Coronary artery (tissue), 2 donors: ENCODE data around the gene GTF2IRD1.

ENCODE experiments used
- DNase-seq: peaks from one replicate; pipeline ENCODE4 v3.0.0-alpha.2; 2017; ENCODE audit warnings: low spot score
- H3K27ac ChIP-seq, 2 donors: fragments of 200-600 bp; sonication (generic); one replicate each; pipeline ENCODE4 v1.5.1; 2016 to 2019
- H3K4me3 ChIP-seq: fragments of 200-600 bp; sonication (generic); 2 replicates; pipeline ENCODE4 v1.5.1; 2016; ENCODE audit warnings: mild to moderate bottlenecking, moderate library complexity
- TF ChIP-seq, protein P1 (sequence below): fragments of 200-600 bp; sonication (generic); IDR thresholded peaks from one replicate; pipeline ENCODE4 v1.5.1; 2019; ENCODE audit warnings: antibody characterized with exemption

Gene GTF2IRD1

DNA sequence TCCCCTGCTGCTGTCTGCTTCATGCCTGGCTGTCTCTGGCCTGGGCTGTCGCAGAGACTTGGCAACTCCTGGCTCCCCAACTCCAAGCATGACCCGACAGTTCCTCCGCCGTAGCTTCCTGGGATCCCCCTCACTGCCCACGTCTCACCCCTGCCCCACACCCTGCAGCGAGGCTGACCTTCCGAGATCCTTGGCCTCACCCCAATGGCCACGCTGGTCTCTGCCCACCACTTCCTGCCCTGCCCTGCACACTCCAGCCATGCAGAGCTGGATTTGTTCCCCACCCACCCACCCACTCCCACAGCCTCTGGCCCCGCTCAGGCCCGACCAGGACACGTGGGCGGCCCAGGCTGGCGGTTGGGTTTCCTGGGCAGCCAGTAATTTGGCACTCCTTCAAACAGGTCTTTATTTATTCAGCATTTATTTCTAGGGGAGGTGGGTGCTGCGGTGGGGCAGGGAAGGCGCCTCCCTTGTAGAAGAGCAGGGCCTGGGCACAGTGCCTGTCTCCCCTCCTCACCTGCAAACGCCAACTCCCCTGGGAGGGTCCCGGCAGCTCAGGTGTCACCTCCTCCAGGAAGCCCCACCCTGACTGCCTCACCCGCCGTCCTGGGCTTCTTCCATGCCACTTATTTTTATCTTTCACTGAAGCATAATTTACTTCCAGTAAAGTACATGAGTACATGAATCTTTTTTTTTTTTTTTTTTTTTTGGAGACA lies 25.5 kb downstream of the GTF2IRD1 start:
- TF ChIP-seq, protein P1, sequence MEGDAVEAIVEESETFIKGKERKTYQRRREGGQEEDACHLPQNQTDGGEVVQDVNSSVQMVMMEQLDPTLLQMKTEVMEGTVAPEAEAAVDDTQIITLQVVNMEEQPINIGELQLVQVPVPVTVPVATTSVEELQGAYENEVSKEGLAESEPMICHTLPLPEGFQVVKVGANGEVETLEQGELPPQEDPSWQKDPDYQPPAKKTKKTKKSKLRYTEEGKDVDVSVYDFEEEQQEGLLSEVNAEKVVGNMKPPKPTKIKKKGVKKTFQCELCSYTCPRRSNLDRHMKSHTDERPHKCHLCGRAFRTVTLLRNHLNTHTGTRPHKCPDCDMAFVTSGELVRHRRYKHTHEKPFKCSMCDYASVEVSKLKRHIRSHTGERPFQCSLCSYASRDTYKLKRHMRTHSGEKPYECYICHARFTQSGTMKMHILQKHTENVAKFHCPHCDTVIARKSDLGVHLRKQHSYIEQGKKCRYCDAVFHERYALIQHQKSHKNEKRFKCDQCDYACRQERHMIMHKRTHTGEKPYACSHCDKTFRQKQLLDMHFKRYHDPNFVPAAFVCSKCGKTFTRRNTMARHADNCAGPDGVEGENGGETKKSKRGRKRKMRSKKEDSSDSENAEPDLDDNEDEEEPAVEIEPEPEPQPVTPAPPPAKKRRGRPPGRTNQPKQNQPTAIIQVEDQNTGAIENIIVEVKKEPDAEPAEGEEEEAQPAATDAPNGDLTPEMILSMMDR, result no peak
- Histone ChIP-seq H3K27ac (peak overlapping the region; percentile 94 to 96), H3K4me3 (peak overlapping the region; percentile 14)
- no peak for DNase-seq

DNA sequence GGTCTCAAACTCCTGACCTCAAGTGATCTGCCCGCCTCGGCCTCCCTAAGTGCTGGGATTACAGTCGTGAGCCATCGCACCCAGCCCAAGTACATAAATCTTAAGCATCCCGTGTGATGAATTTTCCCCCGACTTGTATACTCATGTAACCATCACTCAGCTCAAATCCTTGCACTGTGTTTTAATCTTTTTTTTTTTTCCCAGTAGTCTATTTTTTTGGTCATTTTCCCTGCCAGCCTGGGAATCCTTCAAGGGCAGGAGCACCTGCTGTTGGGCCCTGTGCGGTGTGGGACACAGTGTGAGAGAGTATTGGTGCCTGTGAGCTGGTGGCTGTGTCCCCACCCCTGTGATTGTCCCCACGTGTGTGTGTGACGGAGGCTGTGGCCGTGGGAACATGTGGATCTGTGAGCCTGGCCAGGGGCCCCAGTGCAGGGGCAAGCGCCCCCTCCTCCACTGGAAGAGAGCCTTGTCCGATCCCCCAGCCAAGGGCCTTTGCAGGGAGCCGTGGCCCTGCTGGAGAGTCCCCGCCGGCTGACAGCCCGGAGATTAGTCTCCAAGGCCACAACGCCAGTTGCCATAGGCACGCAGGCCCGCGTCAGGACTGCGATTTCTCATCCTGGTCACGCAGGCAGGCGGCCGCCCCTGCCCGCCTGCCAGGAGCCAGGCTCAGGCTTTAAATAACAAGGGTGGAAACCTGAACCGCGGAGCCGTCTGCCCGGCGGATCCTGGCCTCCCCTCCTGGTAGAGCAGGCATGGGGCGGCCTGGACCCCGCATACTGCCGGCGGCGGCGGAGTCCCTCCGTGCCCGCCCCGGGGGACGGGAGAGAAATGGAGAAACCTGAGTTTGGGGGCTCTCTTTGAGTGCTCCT lies 26.5 kb downstream of the GTF2IRD1 start:
- DNase-seq, result peak; percentile 96
- Histone ChIP-seq H3K4me3 (peak overlapping the region; percentile 67), H3K27ac (peak overlapping the region; percentile 94 to 96)
- TF ChIP-seq, protein P1, result no peak

DNA sequence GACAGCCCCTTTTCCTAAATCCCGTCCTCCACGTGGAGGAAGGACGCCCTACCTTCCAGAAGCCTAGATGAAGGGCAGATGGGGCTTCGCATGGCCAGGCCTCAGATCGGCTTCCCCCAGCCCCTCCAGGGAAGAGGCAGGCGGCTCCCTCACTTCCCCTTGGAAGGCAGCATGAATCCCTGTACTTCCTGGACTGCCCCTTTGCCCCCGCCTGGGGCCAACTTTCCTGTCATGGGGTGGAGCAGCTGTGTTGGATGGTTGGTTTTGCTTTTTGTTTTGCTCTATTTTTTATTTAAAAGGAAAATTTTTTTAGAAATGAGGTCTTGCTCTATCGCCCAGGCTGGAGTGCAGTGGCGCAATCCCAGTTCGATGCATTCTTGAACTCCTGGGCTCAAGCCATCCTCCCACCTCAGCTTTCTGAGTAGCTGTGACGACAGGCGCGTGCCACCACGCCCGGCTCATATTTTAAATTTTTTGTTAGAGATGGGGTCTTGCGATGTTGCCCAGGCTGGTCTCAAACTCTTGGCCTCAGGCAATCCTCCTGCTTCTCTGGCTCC lies 27.2 kb downstream of the GTF2IRD1 start:
- H3K4me3 ChIP-seq, result peak overlapping the region; percentile 67
- H3K27ac ChIP-seq, result peak overlapping the region; percentile 94 to 96
- DNase-seq, result peak; percentile 86
- TF ChIP-seq, protein P1, result no peak

DNA sequence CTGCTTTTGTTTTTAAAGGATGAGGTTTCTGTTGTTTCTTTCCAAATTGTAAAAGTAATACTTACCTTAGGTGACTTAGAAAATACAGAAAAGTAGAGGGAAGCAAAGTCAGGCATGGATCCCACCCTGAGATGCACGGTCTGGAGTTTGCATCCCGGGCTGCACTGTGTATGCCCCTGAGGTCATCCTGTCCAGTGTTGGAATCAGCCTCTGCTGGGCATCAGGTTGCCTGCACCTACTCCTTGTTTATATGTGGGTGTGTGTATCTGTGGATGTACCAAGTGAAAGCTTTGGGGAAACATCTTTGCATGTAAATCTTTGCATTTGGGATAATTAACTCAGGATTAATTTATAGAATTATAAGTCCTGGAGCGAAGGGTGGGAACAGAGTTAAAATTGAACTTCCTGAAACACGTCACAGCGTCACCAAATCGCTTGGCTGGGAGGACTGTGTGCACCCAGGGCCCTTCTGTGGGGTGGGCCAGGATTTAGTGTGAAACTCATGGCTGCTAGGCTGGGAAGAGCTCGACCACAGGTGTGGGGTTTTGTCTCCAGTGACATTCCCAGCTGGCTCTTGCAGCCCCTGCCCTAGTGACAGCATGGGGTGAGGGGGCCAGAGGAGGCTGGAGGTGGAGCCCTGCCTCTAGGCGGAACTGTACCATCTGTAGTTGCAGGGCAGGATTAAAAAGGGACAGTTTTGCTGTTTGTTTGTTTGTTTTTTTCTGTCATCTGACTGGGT lies 27.9 kb downstream of the GTF2IRD1 start:
- peak overlapping the region; percentile 67 for H3K4me3 ChIP-seq
- peak overlapping the region; percentile 94 to 96 for H3K27ac ChIP-seq
- TF ChIP-seq, protein P1, result no peak
- DNase-seq, result no peak

DNA sequence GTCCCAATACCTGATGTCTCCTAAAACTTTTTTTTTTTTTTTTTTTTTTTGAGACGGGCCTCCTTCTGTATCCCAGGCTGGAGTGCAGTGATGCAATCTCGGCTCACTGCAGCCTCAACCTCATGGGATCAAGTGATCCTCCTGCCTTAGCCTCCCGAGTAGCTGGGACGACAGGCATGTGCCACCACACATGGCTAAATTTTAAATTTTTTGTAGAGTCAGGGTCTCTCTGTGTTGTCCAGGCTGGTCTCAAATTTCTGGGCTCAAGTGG lies 28.4 kb downstream of the GTF2IRD1 start:
- Histone ChIP-seq H3K4me3 (no peak overlapping the region), H3K27ac (peak overlapping the region in 1 of 2 donors; percentile 70)
- TF ChIP-seq, protein P1, result no peak
- DNase-seq, result no peak

DNA sequence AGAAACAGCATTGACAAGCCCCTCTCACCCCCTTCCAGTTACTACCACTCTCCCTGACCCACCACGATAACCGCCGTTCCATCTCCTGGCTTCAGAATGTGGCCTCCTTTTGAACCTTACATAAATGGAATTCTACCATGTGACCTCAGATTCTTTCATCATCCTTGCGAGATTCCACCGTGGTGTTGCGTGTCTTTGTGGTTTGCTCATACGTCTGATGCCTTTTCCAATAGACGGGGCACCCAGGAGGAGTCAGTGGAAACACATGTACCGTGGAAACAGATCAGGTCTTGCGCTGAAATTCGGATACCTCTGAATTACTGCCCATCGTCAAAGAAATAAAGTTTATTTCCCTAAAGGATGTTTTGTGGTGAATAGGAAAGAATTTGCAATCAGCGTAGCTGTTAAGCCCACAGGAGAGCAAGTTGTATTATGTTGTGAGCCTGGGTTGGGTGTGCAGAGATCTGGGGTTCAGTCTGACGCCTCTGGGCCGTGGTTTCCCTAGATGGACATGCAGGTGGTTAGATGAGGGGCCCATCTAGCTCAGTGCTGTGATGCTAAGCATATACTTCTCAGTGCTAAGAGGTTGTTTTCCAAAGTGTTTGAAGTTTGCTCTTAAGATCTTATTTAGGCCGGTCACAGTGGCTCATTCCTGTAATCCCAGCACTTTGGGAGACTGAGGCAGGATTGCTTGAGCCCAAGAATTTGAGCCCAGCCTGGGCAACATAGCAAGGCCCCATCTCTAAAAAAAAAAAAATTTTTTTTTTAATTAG lies 29.1 kb downstream of the GTF2IRD1 start:
- DNase-seq, result no peak
- H3K27ac ChIP-seq, result peak overlapping the region; percentile 57 to 70
- no peak overlapping the region for H3K4me3 ChIP-seq
- TF ChIP-seq, protein P1, result no peak
